HEK293 (cell line): ENCODE data around the gene CHI3L1.

Experiments
- CTCF ChIA-PET: fragments of 350-600 bp; formaldehyde crosslinking; extraction: SDS; loops from one replicate; lab custom pipeline; 2021; ENCODE audit warnings: antibody characterized with exemption; lab: Yijun Ruan, JAX
- POLR2A ChIA-PET: fragments of 300-600 bp; formaldehyde crosslinking; extraction: SDS; loops from one replicate; lab custom pipeline; 2020; ENCODE audit warnings: antibody characterized with exemption, inconsistent platforms; lab: Yijun Ruan, JAX
- H3K27ac ChIP-seq: fragments of 200-500 bp; sonication (Bioruptor generic); 2 replicates; pipeline ENCODE4 v1.5.1; 2014; ENCODE audit warnings: low read depth, low read length, control low read depth, inconsistent platforms; ENCODE audit errors: extremely low read depth
- H3K36me3 ChIP-seq, 2 experiments: fragments of 200-500 bp in 1 of 2; sonication (Bioruptor generic) in 1 of 2; 1 replicate in 1 of 2; 2 replicates in 1 of 2; pipeline ENCODE4 v1.5.1; 2014 to 2017; ENCODE audit warnings: inconsistent platforms in 2 of 2, low read length in 2 of 2; ENCODE audit not compliant: control insufficient read depth in 2 of 2, insufficient read depth in 1 of 2
- H3K4me1 ChIP-seq: fragments of 200-500 bp; sonication (Bioruptor generic); 2 replicates; pipeline ENCODE4 v1.5.1; 2014; ENCODE audit warnings: mild to moderate bottlenecking, low read length, inconsistent platforms; ENCODE audit not compliant: control insufficient read depth, insufficient read depth
- H3K4me3 ChIP-seq: 2 replicates; pipeline ENCODE4 v1.5.1; 2011; ENCODE audit warnings: low read depth, mild to moderate bottlenecking, control low read depth, low read length, moderate library complexity
- H3K9me3 ChIP-seq: fragments of 200-500 bp; sonication (Bioruptor generic); 2 replicates; pipeline ENCODE4 v1.5.1; 2014; ENCODE audit warnings: low read depth, low read length, inconsistent platforms; ENCODE audit not compliant: control insufficient read depth, insufficient read depth
- GLI2 ChIP-seq: fragments of 450-650 bp; formaldehyde crosslinking; IDR thresholded peaks from 2 replicates; pipeline ENCODE4; 2017; ENCODE audit warnings: missing biosample characterization, missing genetic modification characterization, low read depth, borderline replicate concordance
- KLF17 ChIP-seq: fragments of 450-650 bp; formaldehyde crosslinking; IDR thresholded peaks from 2 replicates; pipeline ENCODE4 v1.5.1; 2016; ENCODE audit warnings: missing biosample characterization, missing genetic modification characterization
- MYNN ChIP-seq: fragments of 450-650 bp; formaldehyde crosslinking; IDR thresholded peaks from 2 replicates; pipeline ENCODE4 v1.5.1; 2016; ENCODE audit warnings: missing biosample characterization, missing genetic modification characterization, borderline replicate concordance
- MZF1 ChIP-seq: fragments of 450-650 bp; formaldehyde crosslinking; IDR thresholded peaks from 2 replicates; pipeline ENCODE4 v1.5.1; 2017; ENCODE audit warnings: missing biosample characterization, missing genetic modification characterization, borderline replicate concordance
- ZBTB6 ChIP-seq: fragments of 450-650 bp; formaldehyde crosslinking; IDR thresholded peaks from 2 replicates; pipeline ENCODE4 v1.5.1; 2017; ENCODE audit warnings: missing biosample characterization, missing genetic modification characterization
- ZNF214 ChIP-seq: fragments of 450-650 bp; formaldehyde crosslinking; IDR thresholded peaks from 2 replicates; pipeline ENCODE4 v1.5.1; 2017; ENCODE audit warnings: missing biosample characterization, mild to moderate bottlenecking, missing genetic modification characterization, borderline replicate concordance
- ZNF248 ChIP-seq: fragments of 450-650 bp; formaldehyde crosslinking; IDR thresholded peaks from 2 replicates; pipeline ENCODE4 v1.5.1; 2017; ENCODE audit warnings: missing biosample characterization, missing genetic modification characterization
- ZNF521 ChIP-seq: fragments of 450-650 bp; formaldehyde crosslinking; IDR thresholded peaks from 2 replicates; pipeline ENCODE4 v1.5.1; 2017; ENCODE audit warnings: missing biosample characterization, mild to moderate bottlenecking, missing genetic modification characterization
- ZNF600 ChIP-seq: fragments of 450-650 bp; formaldehyde crosslinking; IDR thresholded peaks from 2 replicates; pipeline ENCODE4 v1.5.1; 2016; ENCODE audit warnings: missing biosample characterization, missing genetic modification characterization
- ZNF621 ChIP-seq: fragments of 450-650 bp; formaldehyde crosslinking; IDR thresholded peaks from 2 replicates; pipeline ENCODE4 v1.5.1; 2017; ENCODE audit warnings: missing biosample characterization, missing genetic modification characterization
- ZNF623 ChIP-seq: fragments of 450-650 bp; formaldehyde crosslinking; IDR thresholded peaks from 2 replicates; pipeline ENCODE4 v1.5.1; 2016; ENCODE audit warnings: missing biosample characterization, missing genetic modification characterization
- ZNF654 ChIP-seq: fragments of 450-650 bp; formaldehyde crosslinking; IDR thresholded peaks from 2 replicates; pipeline ENCODE4 v1.5.1; 2016; ENCODE audit warnings: low read depth, missing biosample characterization, missing genetic modification characterization
- ZNF707 ChIP-seq: fragments of 450-650 bp; formaldehyde crosslinking; IDR thresholded peaks from 2 replicates; pipeline ENCODE4 v1.5.1; 2016; ENCODE audit warnings: missing biosample characterization, missing genetic modification characterization
- ZNF76 ChIP-seq: fragments of 450-650 bp; formaldehyde crosslinking; IDR thresholded peaks from 2 replicates; pipeline ENCODE4; 2016; ENCODE audit warnings: low read depth, missing biosample characterization, missing genetic modification characterization, borderline replicate concordance
- ZNF792 ChIP-seq: fragments of 450-650 bp; formaldehyde crosslinking; IDR thresholded peaks from 2 replicates; pipeline ENCODE4 v1.5.1; 2016; ENCODE audit warnings: missing biosample characterization, missing genetic modification characterization
- ZXDB ChIP-seq: fragments of 450-650 bp; formaldehyde crosslinking; IDR thresholded peaks from 2 replicates; pipeline ENCODE4 v1.5.1; 2016; ENCODE audit warnings: missing biosample characterization, missing genetic modification characterization
- TF ChIP-seq, protein P1 (sequence below): fragments of 450-650 bp; formaldehyde crosslinking; conservative IDR thresholded peaks from 2 replicates; pipeline ENCODE4 v1.5.1; 2016; ENCODE audit warnings: low read depth, missing biosample characterization, missing genetic modification characterization

Gene CHI3L1

DNA sequence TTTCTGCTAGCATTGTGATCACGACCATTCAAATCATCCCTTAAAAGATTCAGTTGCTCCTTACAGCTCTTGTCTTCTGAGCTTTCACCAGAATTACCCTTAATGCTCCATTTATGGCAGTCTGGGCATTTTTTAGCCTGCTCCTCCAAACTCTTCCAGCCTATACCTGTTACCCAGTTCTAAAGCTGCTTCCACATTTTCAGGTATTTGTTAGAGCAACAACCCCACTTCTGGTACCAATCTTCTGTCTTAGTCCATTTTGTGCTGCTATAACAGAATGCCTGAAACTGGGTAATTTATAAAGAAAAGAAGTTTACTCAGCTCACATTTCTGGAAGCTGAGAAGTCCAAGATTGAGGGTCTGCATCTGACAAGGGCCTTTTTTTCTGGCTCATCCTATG, 28.1 kb downstream of the CHI3L1 start:
- H3K27ac ChIP-seq = no peak overlapping the region
- H3K4me3 ChIP-seq = no peak overlapping the region
- ChIA-PET POLR2A (no interaction called here), CTCF (interaction anchor here (1.2 to 3.4 kb wide), 2 partner anchors 14 to 57 kb away, joined by 3 to 18 read pairs; no protein-coding TSS in a partner anchor)
- H3K9me3 ChIP-seq = no peaks in the 10 kb centered on the region
- TF ChIP-seq MZF1 (tag by site-specific recombination) = no peak
- TF ChIP-seq ZNF707 (tag by site-specific recombination) = peak; percentile 90
- no peaks in the 10 kb centered on the region for H3K36me3 ChIP-seq
- peaks cover 8% of the 10 kb centered on the region; the same call in 1 of the 2 replicates for H3K4me1 ChIP-seq

- Histone ChIP-seq H3K9me3 (no peaks in the 10 kb centered on the region), H3K27ac (no peak overlapping the region), H3K4me1 (peaks cover 9% of the 10 kb centered on the region; the same call in 1 of the 2 replicates), H3K36me3 (no peaks in the 10 kb centered on the region), H3K4me3 (no peak overlapping the region)
- no peak for TF ChIP-seq GLI2 (tag by site-specific recombination)
- peak; percentile 46; the same call in 1 of the 2 replicates for TF ChIP-seq ZNF623
- no peak for TF ChIP-seq ZNF214
- no peak for TF ChIP-seq ZNF248 (tag by site-specific recombination)
- no peak for TF ChIP-seq ZBTB6 (tag by site-specific recombination)
- TF ChIP-seq MYNN = no peak
- ChIA-PET CTCF (no interaction called here), POLR2A (no interaction called here)
These were observed 30.2 kb downstream of the CHI3L1 start for GRCh38 chr1:203156280-203156679.

DNA sequence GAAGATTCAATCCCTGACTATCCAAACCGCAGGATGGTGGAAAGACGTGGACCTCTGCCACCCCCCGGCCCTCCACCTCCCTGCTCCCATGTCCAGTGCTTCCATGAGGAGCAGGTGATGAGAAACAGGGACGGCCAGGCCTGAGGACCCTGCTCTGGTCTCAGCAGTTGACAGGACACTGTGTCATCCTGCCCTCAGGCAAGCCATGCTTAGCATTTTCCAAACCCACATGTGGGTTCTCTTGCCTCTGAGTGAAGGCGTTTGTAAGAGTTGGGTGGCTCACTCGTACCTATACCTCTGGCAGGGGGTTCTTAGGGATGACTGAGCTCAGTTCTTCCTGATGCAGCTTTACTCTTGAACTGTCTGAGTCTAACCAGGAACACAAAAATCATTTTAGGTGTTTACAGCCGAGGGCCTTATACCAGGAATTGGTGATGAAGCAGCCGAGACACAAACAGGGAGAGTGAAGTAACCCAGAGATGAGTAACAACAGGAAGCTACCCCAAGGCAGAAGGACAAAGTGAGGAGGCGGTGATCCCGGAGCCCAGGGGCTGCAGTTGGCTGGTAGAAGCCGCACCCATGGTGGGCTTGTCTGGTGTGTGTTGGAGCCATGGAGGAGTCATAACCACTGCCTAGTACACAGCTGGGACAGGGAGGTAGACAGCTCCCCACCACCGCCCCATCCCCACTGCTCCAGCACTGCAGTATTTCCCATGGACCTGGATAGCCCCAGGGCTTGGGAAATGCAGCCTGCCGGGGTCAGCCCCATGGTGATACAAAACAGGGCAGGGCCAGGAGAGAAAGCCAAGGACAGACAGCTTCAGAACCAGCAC, 32.3 kb downstream of the CHI3L1 start:
- CTCF ChIA-PET = interaction anchor here (1.1 to 2.8 kb wide), 3 partner anchors 13 to 27 kb away, joined by 3 to 19 read pairs (median 13); partner anchors contain the start of gene ADORA1
- H3K4me1 ChIP-seq = peaks cover 9% of the 10 kb centered on the region; the same call in 1 of the 2 replicates
- TF ChIP-seq, protein P1, sequence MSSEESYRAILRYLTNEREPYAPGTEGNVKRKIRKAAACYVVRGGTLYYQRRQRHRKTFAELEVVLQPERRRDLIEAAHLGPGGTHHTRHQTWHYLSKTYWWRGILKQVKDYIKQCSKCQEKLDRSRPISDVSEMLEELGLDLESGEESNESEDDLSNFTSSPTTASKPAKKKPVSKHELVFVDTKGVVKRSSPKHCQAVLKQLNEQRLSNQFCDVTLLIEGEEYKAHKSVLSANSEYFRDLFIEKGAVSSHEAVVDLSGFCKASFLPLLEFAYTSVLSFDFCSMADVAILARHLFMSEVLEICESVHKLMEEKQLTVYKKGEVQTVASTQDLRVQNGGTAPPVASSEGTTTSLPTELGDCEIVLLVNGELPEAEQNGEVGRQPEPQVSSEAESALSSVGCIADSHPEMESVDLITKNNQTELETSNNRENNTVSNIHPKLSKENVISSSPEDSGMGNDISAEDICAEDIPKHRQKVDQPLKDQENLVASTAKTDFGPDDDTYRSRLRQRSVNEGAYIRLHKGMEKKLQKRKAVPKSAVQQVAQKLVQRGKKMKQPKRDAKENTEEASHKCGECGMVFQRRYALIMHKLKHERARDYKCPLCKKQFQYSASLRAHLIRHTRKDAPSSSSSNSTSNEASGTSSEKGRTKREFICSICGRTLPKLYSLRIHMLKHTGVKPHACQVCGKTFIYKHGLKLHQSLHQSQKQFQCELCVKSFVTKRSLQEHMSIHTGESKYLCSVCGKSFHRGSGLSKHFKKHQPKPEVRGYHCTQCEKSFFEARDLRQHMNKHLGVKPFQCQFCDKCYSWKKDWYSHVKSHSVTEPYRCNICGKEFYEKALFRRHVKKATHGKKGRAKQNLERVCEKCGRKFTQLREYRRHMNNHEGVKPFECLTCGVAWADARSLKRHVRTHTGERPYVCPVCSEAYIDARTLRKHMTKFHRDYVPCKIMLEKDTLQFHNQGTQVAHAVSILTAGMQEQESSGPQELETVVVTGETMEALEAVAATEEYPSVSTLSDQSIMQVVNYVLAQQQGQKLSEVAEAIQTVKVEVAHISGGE (tag by site-specific recombination) = no peak
- no peak for TF ChIP-seq ZNF76 (tag by site-specific recombination)
- TF ChIP-seq ZNF600 = peak; percentile 27; the same call in 1 of the 2 replicates
- no peak for TF ChIP-seq ZNF654 (tag by site-specific recombination)
- no peak for TF ChIP-seq ZNF521 (tag by site-specific recombination)
- no peak for TF ChIP-seq ZNF792 (tag by site-specific recombination)
- no peak for TF ChIP-seq ZNF621 (tag by site-specific recombination)
- TF ChIP-seq ZBTB6 (tag by site-specific recombination) = no peak
- TF ChIP-seq KLF17 (tag by site-specific recombination) = 0 out of 2 replicates have a peak, but pooled peaks have one; percentile 7
- 0 out of 2 replicates have a peak, but pooled peaks have one; percentile 5 for TF ChIP-seq ZXDB (tag by site-specific recombination)
- TF ChIP-seq, all 188 proteins: peak for 3

More for the DNA sequence above, 32.3 kb downstream of the CHI3L1 start:
- Histone ChIP-seq H3K9me3 (no peaks in the 10 kb centered on the region), H3K4me3 (no peak overlapping the region), H3K36me3 (no peaks in the 10 kb centered on the region), H3K27ac (no peak overlapping the region; the same call in 1 of the 2 replicates)
- POLR2A ChIA-PET = interaction anchor here (1.5 kb wide), 1 partner anchor 19 kb away, joined by 4 read pairs; no protein-coding TSS in a partner anchor
